AG09319 (cell line): ENCODE results near the gene KDM1B.

Source experiments
- DNase-seq: peaks from one replicate; pipeline ENCODE4 v3.0.0-alpha.2; 2010; ENCODE audit warnings: low read depth; ENCODE audit errors: extremely low read depth
- CTCF ChIP-seq: IDR thresholded peaks from 2 replicates; pipeline ENCODE4 v1.5.1; 2011; ENCODE audit warnings: low read depth, mild to moderate bottlenecking, inconsistent platforms, low read length, moderate library complexity

KDM1B gene

GRCh38 chr6:18264219-18264922 lies 109.1 kb downstream of the KDM1B start, which contains the start of gene DEK:
DEK (minus strand) TSS chr6:18264530; CDS start chr6:18263987, 543 bp downstream.
- peak; percentile 51 for TF ChIP-seq CTCF
- DNase-seq = peak; percentile 54

- DNase-seq = no peak
- TF ChIP-seq CTCF = no peak
Measured at GRCh38 chr6:18264923-18265377, 109.7 kb downstream of the KDM1B start.

GRCh38 chr6:18265787-18266522 lies 110.7 kb downstream of the KDM1B start:
- no peak for DNase-seq
- no peak for TF ChIP-seq CTCF

- TF ChIP-seq CTCF = no peak
- DNase-seq = no peak
Measured at GRCh38 chr6:18266523-18266912, 111.3 kb downstream of the KDM1B start.

GRCh38 chr6:18268066-18268465 lies 112.8 kb downstream of the KDM1B start:
- DNase-seq = no peak
- TF ChIP-seq CTCF = no peak

GRCh38 chr6:18269253-18269652 lies 114.0 kb downstream of the KDM1B start:
- no peak for DNase-seq
- no peak for TF ChIP-seq CTCF

GRCh38 chr6:18269717-18270116 lies 114.5 kb downstream of the KDM1B start:
- DNase-seq = no peak
- TF ChIP-seq CTCF = no peak
